IMR-90 (cell line): ENCODE measurements around the gene JMJD7. TPM values are rescaled to one million over a fixed set of nuclear protein-coding genes. Genes with fewer than 3 reads are reported as not detected.

ENCODE experiments used
- ATAC-seq: fragments of 200-7000 bp; cut with Tn5 transposase; 2 replicates; pipeline ENCODE4 v1.9.1; 2020; ENCODE audit warnings: low read depth, mild to moderate bottlenecking, moderate library complexity
- BruUV-seq: library from RNA; stranded (reverse); fragments of 400-500 nt; replicated peaks from 2 replicates; lab custom pipeline; 2021; lab: Mats Ljungman, UMichigan
- CTCF ChIA-PET: fragments of 300-600 bp; formaldehyde crosslinking; extraction: SDS; loops from one replicate; lab custom pipeline; 2021; ENCODE audit warnings: antibody characterized with exemption; lab: Yijun Ruan, JAX
- POLR2A ChIA-PET: fragments of 300-600 bp; sonication (Branson Sonifier 250); formaldehyde crosslinking; loops from one replicate; lab custom pipeline; 2022; ENCODE audit warnings: antibody characterized with exemption; ENCODE audit not compliant: unreplicated experiment; lab: Charles Lee
- DNase-seq: peaks from one replicate; pipeline ENCODE4 v3.0.0; 2013
- H2AFZ ChIP-seq: replicated peaks from 2 replicates; pipeline ENCODE3; 2013; ENCODE audit warnings: low read length, mild to moderate bottlenecking; ENCODE audit not compliant: poor library complexity
- H2AK5ac ChIP-seq: 2 replicates; pipeline ENCODE4 v1.6.1; 2013; ENCODE audit warnings: low read depth, low read length, inconsistent platforms
- H2AK9ac ChIP-seq: replicated peaks from 2 replicates; pipeline ENCODE3; 2013; ENCODE audit warnings: mild to moderate bottlenecking, low read depth, low read length, moderate library complexity; ENCODE audit not compliant: poor library complexity
- H2BK120ac ChIP-seq: 2 replicates; pipeline ENCODE4 v1.6.1; 2013; ENCODE audit warnings: low read depth, low read length, inconsistent platforms
- H2BK15ac ChIP-seq: 3 replicates; pipeline ENCODE4 v1.6.1; 2013; ENCODE audit warnings: low read depth, low read length, inconsistent platforms
- H2BK20ac ChIP-seq: 2 replicates; pipeline ENCODE4 v1.6.1; 2013; ENCODE audit warnings: low read depth, mild to moderate bottlenecking, inconsistent platforms, low read length, moderate library complexity
- H2BK5ac ChIP-seq: 2 replicates; pipeline ENCODE4 v1.6.1; 2013; ENCODE audit warnings: mild to moderate bottlenecking, low read depth, low read length, inconsistent platforms; ENCODE audit not compliant: poor library complexity, severe bottlenecking
- H3K14ac ChIP-seq: replicated peaks from 2 replicates; pipeline ENCODE4 v1.6.1; 2013; ENCODE audit warnings: low read depth, low read length, inconsistent platforms
- H3K18ac ChIP-seq: 2 replicates; pipeline ENCODE4 v1.6.1; 2013; ENCODE audit warnings: low read depth, low read length, control low read depth
- H3K23ac ChIP-seq: 2 replicates; pipeline ENCODE4 v1.6.1; 2013; ENCODE audit warnings: low read depth, low read length, inconsistent platforms
- H3K27ac ChIP-seq: 2 replicates; pipeline ENCODE4 v1.5.1; 2013; ENCODE audit warnings: mild to moderate bottlenecking, control low read depth, low read length; ENCODE audit not compliant: insufficient read depth
- H3K27me3 ChIP-seq: 2 replicates; pipeline ENCODE4 v1.6.1; 2013; ENCODE audit warnings: low read length; ENCODE audit not compliant: control insufficient read depth, insufficient read depth
- H3K36me3 ChIP-seq: 2 replicates; pipeline ENCODE4 v1.6.1; 2013; ENCODE audit warnings: low read length, mixed read lengths; ENCODE audit not compliant: control insufficient read depth, insufficient read depth
- H3K4ac ChIP-seq: 2 replicates; pipeline ENCODE4 v1.6.1; 2013; ENCODE audit warnings: low read depth, low read length, inconsistent platforms
- H3K4me1 ChIP-seq: 2 replicates; pipeline ENCODE4 v1.6.1; 2013; ENCODE audit warnings: low read length, mixed read lengths; ENCODE audit not compliant: control insufficient read depth, insufficient read depth
- H3K4me2 ChIP-seq: 2 replicates; pipeline ENCODE4 v1.6.1; 2013; ENCODE audit warnings: low read depth, mild to moderate bottlenecking, control low read depth, low read length, moderate library complexity
- H3K4me3 ChIP-seq: 2 replicates; pipeline ENCODE4 v1.5.1; 2013; ENCODE audit warnings: low read depth, mild to moderate bottlenecking, control low read depth, low read length, moderate library complexity; ENCODE audit not compliant: insufficient read depth
- H3K56ac ChIP-seq: 2 replicates; pipeline ENCODE4 v1.6.1; 2013; ENCODE audit warnings: low read length, inconsistent platforms; ENCODE audit not compliant: insufficient read depth; ENCODE audit errors: extremely low read depth
- H3K79me1 ChIP-seq, 2 experiments: 2 replicates each; pipeline ENCODE4 v1.6.1; 2013; ENCODE audit warnings: low read length in 2 of 2, inconsistent platforms in 1 of 2, low read depth in 1 of 2
- H3K9ac ChIP-seq: 2 replicates; pipeline ENCODE4 v1.6.1; 2013; ENCODE audit warnings: low read depth, low read length, control low read depth
- H3K9me1 ChIP-seq: 2 replicates; pipeline ENCODE4 v1.6.1; 2013; ENCODE audit warnings: low read length, inconsistent platforms; ENCODE audit not compliant: insufficient read depth
- H3K9me3 ChIP-seq: 2 replicates; pipeline ENCODE4 v1.6.1; 2013; ENCODE audit warnings: low read length; ENCODE audit not compliant: control insufficient read depth, insufficient read depth
- H4K20me1 ChIP-seq: 2 replicates; pipeline ENCODE4 v1.6.1; 2013; ENCODE audit warnings: low read length, inconsistent platforms; ENCODE audit not compliant: insufficient read depth
- H4K5ac ChIP-seq: 2 replicates; pipeline ENCODE4 v1.6.1; 2013; ENCODE audit warnings: mild to moderate bottlenecking, low read depth, low read length, control low read depth
- H4K8ac ChIP-seq, 2 experiments: 2 replicates each; pipeline ENCODE4 v1.6.1; 2013; ENCODE audit warnings: low read depth in 2 of 2, low read length in 2 of 2, control low read depth in 1 of 2, inconsistent platforms in 1 of 2
- H4K91ac ChIP-seq: 2 replicates; pipeline ENCODE4 v1.6.1; 2013; ENCODE audit warnings: low read depth, low read length, inconsistent platforms; ENCODE audit not compliant: insufficient read depth
- BHLHE40 ChIP-seq: fragments of 150-350 bp; IDR thresholded peaks from 2 replicates; pipeline ENCODE4 v1.6.1; 2016; ENCODE audit warnings: mild to moderate bottlenecking, low read depth, low read length
- CEBPB ChIP-seq: IDR thresholded peaks from 2 replicates; pipeline ENCODE4 v1.6.1; 2012; ENCODE audit warnings: low read depth, low read length, improper control_type of control experiment
- CHD1 ChIP-seq: IDR thresholded peaks from 2 replicates; pipeline ENCODE4 v1.6.1; 2012; ENCODE audit warnings: low read depth, low read length, improper control_type of control experiment
- CTCF ChIP-seq: conservative IDR thresholded peaks from 2 replicates; pipeline ENCODE4 v1.5.1; 2012; ENCODE audit warnings: mild to moderate bottlenecking, low read depth, low read length, improper control_type of control experiment
- ELK1 ChIP-seq: fragments of 150-350 bp; IDR thresholded peaks from 2 replicates; pipeline ENCODE4 v1.6.1; 2016; ENCODE audit warnings: low read depth, mild to moderate bottlenecking, low read length, moderate library complexity, borderline replicate concordance
- FOS ChIP-seq: fragments of 150-350 bp; IDR thresholded peaks from 2 replicates; pipeline ENCODE4 v1.6.1; 2016; ENCODE audit warnings: low read depth, low read length
- MAFK ChIP-seq: IDR thresholded peaks from 2 replicates; pipeline ENCODE4 v1.6.1; 2012; ENCODE audit warnings: low read depth, low read length, improper control_type of control experiment
- MAZ ChIP-seq: IDR thresholded peaks from 2 replicates; pipeline ENCODE4 v1.6.1; 2012; ENCODE audit warnings: low read depth, mild to moderate bottlenecking, low read length, improper control_type of control experiment, moderate library complexity, borderline replicate concordance
- MXI1 ChIP-seq: IDR thresholded peaks from 2 replicates; pipeline ENCODE4 v1.6.1; 2012; ENCODE audit warnings: low read depth, mild to moderate bottlenecking, low read length, moderate library complexity, borderline replicate concordance
- NFE2L2 ChIP-seq: fragments of 150-350 bp; IDR thresholded peaks from 2 replicates; pipeline ENCODE4 v1.6.1; 2016; ENCODE audit warnings: low read depth, mild to moderate bottlenecking, low read length
- POLR2A ChIP-seq: IDR thresholded peaks from 2 replicates; pipeline ENCODE4 v1.6.1; 2012; ENCODE audit warnings: mild to moderate bottlenecking, low read depth, low read length
- RAD21 ChIP-seq: IDR thresholded peaks from 2 replicates; pipeline ENCODE4 v1.6.1; 2012; ENCODE audit warnings: low read length, improper control_type of control experiment
- RCOR1 ChIP-seq: IDR thresholded peaks from 2 replicates; pipeline ENCODE4 v1.6.1; 2012; ENCODE audit warnings: mild to moderate bottlenecking, low read length, improper control_type of control experiment; ENCODE audit not compliant: insufficient replicate concordance
- RFX5 ChIP-seq: IDR thresholded peaks from 2 replicates; pipeline ENCODE4 v1.8.0; 2012; ENCODE audit warnings: low read depth, mild to moderate bottlenecking, low read length, moderate library complexity
- SMC3 ChIP-seq: fragments of 150-350 bp; IDR thresholded peaks from 2 replicates; pipeline ENCODE4 v1.6.1; 2016; ENCODE audit warnings: low read depth, mild to moderate bottlenecking, antibody characterized with exemption, low read length, moderate library complexity
- USF2 ChIP-seq: fragments of 150-350 bp; IDR thresholded peaks from 2 replicates; pipeline ENCODE4 v1.6.1; 2017; ENCODE audit warnings: mild to moderate bottlenecking, antibody characterized with exemption, low read length, low read depth
- WGBS, 2 experiments: methylation state at CpG; one replicate each; pipeline versions ENCODE4 v1.1.5 to v1.1.7; 2013; ENCODE audit warnings: missing lambda C conversion rate in 2 of 2; ENCODE audit not compliant: insufficient read length in 1 of 2; ENCODE audit errors: extremely low coverage in 2 of 2; 5-methylcytosine and 5-hydroxymethylcytosine counted together
- dilution Hi-C: fragments of 300-500 bp; cut with HindIII; formaldehyde crosslinking; loops from one replicate; pipeline ENCODE4 v1.14.3; 2018; ENCODE audit warnings: low sequenced_read_pairs; ENCODE audit not compliant: unreplicated experiment
- in situ Hi-C: fragments of 300-500 bp; cut with MboI; formaldehyde crosslinking; loops from 3 replicates; pipeline ENCODE4 v1.14.3; 2019; ENCODE audit warnings: low sequenced_read_pairs, inconsistent platforms, mixed read lengths
- intact Hi-C: fragments of 100-400 bp; cut with micrococcal nuclease; formaldehyde crosslinking; loops from 2 replicates; pipeline ENCODE4 v1.10.0; 2022
- polyA plus RNA-seq, 3 experiments: library from polyadenylated mRNA; depleted of rRNA; stranded (reverse); fragments of >200 nt; gene quantifications; 2 replicates each; pipeline ENCODE4 v1.2.3, GENCODE V29; 2012; ENCODE audit warnings: low replicate concordance in 1 of 3
- total RNA-seq: library from RNA; depleted of rRNA; stranded (reverse); fragments of >200 nt; gene quantifications from 2 replicates; pipeline ENCODE4 v1.2.3, GENCODE V29; 2012

The JMJD7 gene
- total and polyA plus RNA-seq, 2 of the 4 experiments (the other 2 are of a cell fraction), result 5.0 to 6.3 TPM

- CTCF ChIA-PET, result no interaction called here
- WGBS, 2 experiments, result 87% methylated on average over 10 of the region's 16 CpGs; no CpG with 5 or more reads in 1 of the 2 experiments
- POLR2A ChIA-PET, result no interaction called here
Observed at GRCh38 chr15:41839781-41840491, 12.0 kb downstream of the JMJD7 start.

More at GRCh38 chr15:41839781-41840491, 12.0 kb downstream of the JMJD7 start:
- Histone ChIP-seq H2BK120ac (no peak overlapping the region), H4K5ac (no peak overlapping the region), H3K36me3 (peaks cover 5% of the 10 kb centered on the region; the same call in 1 of the 2 replicates), H3K9ac (no peak overlapping the region), H2AK5ac (no peak overlapping the region), H2AFZ (no peak overlapping the region), H3K4ac (no peak overlapping the region), H2BK5ac (no peak overlapping the region), H3K4me2 (no peak overlapping the region), H3K9me1 (no peaks in the 10 kb centered on the region), H3K23ac (no peak overlapping the region), H4K8ac (no peak overlapping the region), H3K9me3 (no peaks in the 10 kb centered on the region), H2BK20ac (no peak overlapping the region), H2AK9ac (no peak overlapping the region), H3K18ac (no peak overlapping the region), H3K56ac (no peak overlapping the region), H3K14ac (no peak overlapping the region), H3K27ac (no peak overlapping the region), H3K27me3 (no peaks in the 10 kb centered on the region), H4K20me1 (peaks cover 9% of the 10 kb centered on the region), H3K4me1 (no peaks in the 10 kb centered on the region), H4K91ac (no peak overlapping the region), H2BK15ac (no peak overlapping the region), H3K4me3 (no peak overlapping the region), H3K79me1 (peaks cover 0 to 3% of the 10 kb centered on the region in 2 experiments; a peak in 1 of 4 replicates)
- DNase-seq, result no peak
- intact Hi-C loops (no loop called here), in situ Hi-C loops (no loop called here), dilution Hi-C loops (no loop called here)
- TF ChIP-seq CTCF, result no peak
- no peak for TF ChIP-seq BHLHE40
- TF ChIP-seq SMC3, result no peak
- no peak for TF ChIP-seq USF2
- TF ChIP-seq ELK1, result no peak
- no peak for TF ChIP-seq NFE2L2
- TF ChIP-seq MXI1, result no peak
- TF ChIP-seq MAFK, result no peak
- TF ChIP-seq RCOR1, result no peak
- no peak for TF ChIP-seq RFX5
- no peak for TF ChIP-seq FOS
- TF ChIP-seq CHD1, result no peak
- no peak for TF ChIP-seq CEBPB
- TF ChIP-seq MAZ, result no peak
- no peak for TF ChIP-seq RAD21
- no peak for TF ChIP-seq POLR2A
- no TSS peak for BruUV-seq
- ATAC-seq, result no peak
